Activated CD8-positive, alpha-beta memory T cell treated with anti-CD3 and anti-CD28 coated beads for 4 hours (primary cell): ENCODE measurements around the gene CDX1.

Source experiments
- DNase-seq, 2 donors: peaks; one replicate each; pipeline ENCODE4 v3.0.0-alpha.2; 2020; ENCODE audit warnings: low read depth in 2 of 2

CDX1 gene

GRCh38 chr5:150146862-150147601 is 19.5 kb upstream of the CDX1 start:
- DNase-seq, result no peak

GRCh38 chr5:150147670-150148069 is 18.9 kb upstream of the CDX1 start:
- DNase-seq, result no peak

GRCh38 chr5:150148117-150148927 is 18.3 kb upstream of the CDX1 start:
- no peak for DNase-seq

GRCh38 chr5:150149618-150150017 is 17.0 kb upstream of the CDX1 start:
- no peak for DNase-seq

- no peak for DNase-seq
These were observed 13.7 kb upstream of the CDX1 start for GRCh38 chr5:150152636-150153462.

GRCh38 chr5:150153483-150153882 is 13.1 kb upstream of the CDX1 start:
- DNase-seq, result no peak

- DNase-seq, result no peak
These were observed 12.5 kb upstream of the CDX1 start for GRCh38 chr5:150153957-150154617.

- no peak for DNase-seq
These were observed 11.9 kb upstream of the CDX1 start for GRCh38 chr5:150154618-150155128.

- peak; percentile 29 to 50 for DNase-seq
These were observed 11.1 kb upstream of the CDX1 start, which contains the start of gene PDGFRB for GRCh38 chr5:150155258-150156026. Gene PDGFRB (minus strand): TSS chr5:150155845. CDS start chr5:150137047, 18,798 bp downstream.

- DNase-seq, result no peak
These were observed 10.6 kb upstream of the CDX1 start for GRCh38 chr5:150156027-150156368.

- DNase-seq, result no peak
These were observed 10.0 kb upstream of the CDX1 start for GRCh38 chr5:150156540-150156939.

- DNase-seq, result no peak
These were observed 9.4 kb upstream of the CDX1 start for GRCh38 chr5:150157168-150157567.

- DNase-seq, result no peak
These were observed 8.2 kb upstream of the CDX1 start for GRCh38 chr5:150158170-150158949.

GRCh38 chr5:150159031-150159430 is 7.5 kb upstream of the CDX1 start:
- DNase-seq, result no peak

GRCh38 chr5:150159741-150160179 is 6.8 kb upstream of the CDX1 start:
- DNase-seq, result no peak

- no peak for DNase-seq
These were observed 6.0 kb upstream of the CDX1 start for GRCh38 chr5:150160448-150161081.

GRCh38 chr5:150161242-150162141 is 5.1 kb upstream of the CDX1 start:
- DNase-seq, result peak; percentile 33 to 39

GRCh38 chr5:150162142-150162513 is 4.5 kb upstream of the CDX1 start:
- DNase-seq, result no peak
